ENCODE results near the gene TRNP1.

Gene TRNP1

GRCh38 chr1:27045973-27046558 is 52.6 kb downstream of the TRNP1 start:
- H3K36me3 ChIP-seq (ENCODE audit: control insufficient read depth, insufficient read depth, low read length) = no peaks in the 10 kb centered on the region
- TF ChIP-seq CTCF (IDR thresholded peaks at IDR 0.05; ENCODE audit: insufficient read depth, low read length, poor library complexity, severe bottlenecking) = peak; percentile 95
- no peaks in the 10 kb centered on the region for H3K27me3 ChIP-seq (replicated peaks; ENCODE audit: control insufficient read depth, insufficient read depth, low read length)
- H3K4me3 ChIP-seq (replicated peaks; ENCODE audit: low read depth, low read length) = no peak overlapping the region
- peak; percentile 34 for DNase-seq (ENCODE audit: extremely low read depth, insufficient read length)

GRCh38 chr1:27047914-27048313 is 54.4 kb downstream of the TRNP1 start:
- H3K4me3 ChIP-seq (replicated peaks; ENCODE audit: low read depth, low read length) = no peak overlapping the region
- no peak for DNase-seq (ENCODE audit: extremely low read depth, insufficient read length)
- no peak for TF ChIP-seq CTCF (IDR thresholded peaks at IDR 0.05; ENCODE audit: insufficient read depth, low read length, poor library complexity, severe bottlenecking)
- no peaks in the 10 kb centered on the region for H3K36me3 ChIP-seq (ENCODE audit: control insufficient read depth, insufficient read depth, low read length)
- no peaks in the 10 kb centered on the region for H3K27me3 ChIP-seq (replicated peaks; ENCODE audit: control insufficient read depth, insufficient read depth, low read length)

- Histone ChIP-seq H3K27me3 (replicated peaks; ENCODE audit: control insufficient read depth, insufficient read depth, low read length) (no peaks in the 10 kb centered on the region), H3K4me3 (replicated peaks; ENCODE audit: low read depth, low read length) (no peak overlapping the region), H3K36me3 (ENCODE audit: control insufficient read depth, insufficient read depth, low read length) (no peaks in the 10 kb centered on the region)
- TF ChIP-seq CTCF (IDR thresholded peaks at IDR 0.05; ENCODE audit: insufficient read depth, low read length, poor library complexity, severe bottlenecking) = no peak
- no peak for DNase-seq (ENCODE audit: extremely low read depth, insufficient read length)
Measured at GRCh38 chr1:27049100-27049499, 55.6 kb downstream of the TRNP1 start.

- DNase-seq (ENCODE audit: extremely low read depth, insufficient read length) = no peak
- no peak for TF ChIP-seq CTCF (IDR thresholded peaks at IDR 0.05; ENCODE audit: insufficient read depth, low read length, poor library complexity, severe bottlenecking)
- H3K36me3 ChIP-seq (ENCODE audit: control insufficient read depth, insufficient read depth, low read length) = no peaks in the 10 kb centered on the region
- H3K4me3 ChIP-seq (replicated peaks; ENCODE audit: low read depth, low read length) = no peak overlapping the region
- H3K27me3 ChIP-seq (replicated peaks; ENCODE audit: control insufficient read depth, insufficient read depth, low read length) = no peaks in the 10 kb centered on the region
Measured at GRCh38 chr1:27049607-27050006, 56.1 kb downstream of the TRNP1 start.

Measured in GM06990 (cell line).